SK-N-SH (cell line): ENCODE measurements around the gene MEN1. TPM values are rescaled to one million over a fixed set of nuclear protein-coding genes. Genes with fewer than 3 reads are reported as not detected.

ENCODE experiments used
- CTCF ChIA-PET: fragments of 300-600, 350-600 bp; formaldehyde crosslinking; extraction: SDS; loops from one replicate; lab custom pipeline; 2021; lab: Yijun Ruan, JAX
- POLR2A ChIA-PET: fragments of 350-600 bp; sonication (Branson Sonifier 250); formaldehyde crosslinking; extraction: SDS; loops from one replicate; lab custom pipeline; 2020; ENCODE audit warnings: antibody characterized with exemption, inconsistent platforms; lab: Yijun Ruan, JAX
- DNase-seq: peaks from one replicate; pipeline ENCODE4 v3.0.0; 2012
- H2AFZ ChIP-seq: fragments of 200-600 bp; sonication (generic); 2 replicates; pipeline ENCODE4 v1.8.1; 2016; ENCODE audit warnings: antibody characterized with exemption, mild to moderate bottlenecking, low read depth
- H3F3A ChIP-seq: fragments of 200-600 bp; sonication (generic); replicated peaks from 2 replicates; pipeline ENCODE3; 2016; ENCODE audit warnings: antibody characterized with exemption, mild to moderate bottlenecking; ENCODE audit not compliant: insufficient read depth
- H3K27ac ChIP-seq, 2 experiments: fragments of 200-500 bp in 1 of 2; fragments of 200-600 bp in 1 of 2; sonication (Bioruptor generic) in 1 of 2; sonication (generic), shearing (Covaris generic) in 1 of 2; 2 replicates each; pipeline versions ENCODE4 v1.5.1 to v1.6.1; 2014 to 2016; ENCODE audit warnings: low read depth in 2 of 2, inconsistent platforms in 1 of 2, low read length in 1 of 2, mild to moderate bottlenecking in 1 of 2, mixed read lengths in 1 of 2
- H3K27me3 ChIP-seq: fragments of 200-600 bp; sonication (generic), shearing (Covaris generic); 2 replicates; pipeline ENCODE4 v1.6.1; 2016; ENCODE audit warnings: mixed run types; ENCODE audit not compliant: insufficient read depth
- H3K36me3 ChIP-seq, 2 experiments: fragments of 200-500 bp in 1 of 2; fragments of 200-600 bp in 1 of 2; sonication (Bioruptor generic) in 1 of 2; sonication (generic) in 1 of 2; replicated peaks in 1 of 2; 2 replicates each; pipeline versions ENCODE3 to v1.5.1; 2014 to 2016; ENCODE audit warnings: low read length in 1 of 2, mild to moderate bottlenecking in 1 of 2; ENCODE audit not compliant: insufficient read depth in 2 of 2, control insufficient read depth in 1 of 2
- H3K4me1 ChIP-seq, 2 experiments: fragments of 200-500 bp in 1 of 2; fragments of 200-600 bp in 1 of 2; sonication (Bioruptor generic) in 1 of 2; sonication (generic), shearing (Covaris generic) in 1 of 2; 2 replicates each; pipeline versions ENCODE4 v1.5.1 to v1.6.1; 2014 to 2016; ENCODE audit warnings: low read depth in 1 of 2, low read length in 1 of 2, mixed run types in 1 of 2; ENCODE audit not compliant: insufficient read depth in 2 of 2, control insufficient read depth in 1 of 2
- H3K4me2 ChIP-seq: fragments of 200-600 bp; sonication (generic), shearing (Covaris generic); 2 replicates; pipeline ENCODE4 v1.6.1; 2017; ENCODE audit warnings: mixed run types
- H3K4me3 ChIP-seq, 2 experiments: fragments of 200-500 bp in 1 of 2; fragments of 200-600 bp in 1 of 2; sonication (Bioruptor generic) in 1 of 2; sonication (generic), shearing (Covaris generic) in 1 of 2; 2 replicates each; pipeline versions ENCODE4 v1.5.1 to v1.8.1; 2014 to 2016; ENCODE audit warnings: low read depth in 2 of 2, inconsistent platforms in 1 of 2, low read length in 1 of 2, mild to moderate bottlenecking in 1 of 2, mixed read lengths in 1 of 2, moderate library complexity in 1 of 2
- H3K79me2 ChIP-seq: fragments of 200-600 bp; sonication (generic); 2 replicates; pipeline ENCODE4 v1.8.1; 2017; ENCODE audit warnings: mild to moderate bottlenecking; ENCODE audit not compliant: insufficient read depth
- H3K9ac ChIP-seq: fragments of 200-600 bp; sonication (generic); 2 replicates; pipeline ENCODE4 v1.6.1; 2017; ENCODE audit warnings: mixed run types
- H3K9me2 ChIP-seq: fragments of 200-600 bp; sonication (generic); 2 replicates; pipeline ENCODE4 v1.6.1; 2017; ENCODE audit warnings: mixed run types
- H3K9me3 ChIP-seq: fragments of 200-600 bp; sonication (generic); 2 replicates; pipeline ENCODE4 v1.6.1; 2017; ENCODE audit warnings: mixed run types, mild to moderate bottlenecking, moderate library complexity
- H4K20me1 ChIP-seq: fragments of 200-600 bp; sonication (generic); 2 replicates; pipeline ENCODE4 v1.6.1; 2017; ENCODE audit warnings: mild to moderate bottlenecking, mixed run types; ENCODE audit not compliant: insufficient read depth
- CHD2 ChIP-seq: fragments of 150-350 bp; IDR thresholded peaks from 2 replicates; pipeline ENCODE4 v1.6.1; 2018; ENCODE audit warnings: low read length; ENCODE audit not compliant: partially characterized antibody
- ELF1 ChIP-seq: IDR thresholded peaks from 2 replicates; pipeline ENCODE4 v1.4.0; 2012
- FOSL2 ChIP-seq: IDR thresholded peaks from 2 replicates; pipeline ENCODE4 v1.4.0; 2012; ENCODE audit warnings: low read depth, mild to moderate bottlenecking, moderate library complexity, borderline replicate concordance
- FOXJ3 ChIP-seq: sonication (generic); formaldehyde crosslinking; IDR thresholded peaks from 2 replicates; pipeline ENCODE4 v1.5.1; 2020; ENCODE audit warnings: mild to moderate bottlenecking, missing genetic modification reagents
- FOXM1 ChIP-seq: IDR thresholded peaks from 2 replicates; pipeline ENCODE4 v1.4.0; 2012; ENCODE audit warnings: low read depth, mild to moderate bottlenecking
- GATA2 ChIP-seq: sonication (generic); formaldehyde crosslinking; IDR thresholded peaks from 2 replicates; pipeline ENCODE4 v1.5.0; 2020; ENCODE audit warnings: mild to moderate bottlenecking, missing genetic modification reagents
- MXI1 ChIP-seq: IDR thresholded peaks from 2 replicates; pipeline ENCODE4 v1.6.1; 2012; ENCODE audit warnings: mild to moderate bottlenecking, low read depth, low read length, improper control_type of control experiment
- NFIC ChIP-seq: IDR thresholded peaks from 2 replicates; pipeline ENCODE4 v1.4.0; 2012; ENCODE audit warnings: borderline replicate concordance
- PBX3 ChIP-seq: IDR thresholded peaks from 2 replicates; pipeline ENCODE4; 2012
- RCOR1 ChIP-seq: fragments of 150-350 bp; IDR thresholded peaks from 2 replicates; pipeline ENCODE4 v1.6.1; 2017; ENCODE audit warnings: antibody characterized with exemption, low read length
- RFX5 ChIP-seq: IDR thresholded peaks from 2 replicates; pipeline ENCODE4 v1.6.1; 2012; ENCODE audit warnings: mild to moderate bottlenecking, improper control_type of control experiment, low read length
- SIN3A ChIP-seq: IDR thresholded peaks from 2 replicates; pipeline ENCODE4 v1.6.1; 2012; ENCODE audit warnings: low read depth, mild to moderate bottlenecking, low read length, moderate library complexity, borderline replicate concordance
- TAF1 ChIP-seq: IDR thresholded peaks from 2 replicates; pipeline ENCODE4 v1.6.1; 2012; ENCODE audit warnings: low read depth, mild to moderate bottlenecking, low read length, moderate library complexity, borderline replicate concordance
- TEAD4 ChIP-seq: IDR thresholded peaks from 2 replicates; pipeline ENCODE4 v1.4.0; 2012; ENCODE audit warnings: mild to moderate bottlenecking, borderline replicate concordance; ENCODE audit not compliant: insufficient read depth
- ZBTB33 ChIP-seq: IDR thresholded peaks from 2 replicates; pipeline ENCODE4 v1.4.0; 2012; ENCODE audit warnings: low read depth, borderline replicate concordance
- WGBS: methylation state at CpG from one replicate; pipeline ENCODE4 v1.1.6; 2017; ENCODE audit warnings: low lambda C conversion rate; 5-methylcytosine and 5-hydroxymethylcytosine counted together
- polyA plus RNA-seq, 3 experiments: library from polyadenylated mRNA; depleted of rRNA; stranded (reverse); fragments of >200 nt; gene quantifications; 2 replicates each; pipeline ENCODE4 v1.2.3, GENCODE V29; 2012
- TF ChIP-seq, protein P1 (sequence below): fragments of 150-350 bp; IDR thresholded peaks from 2 replicates; pipeline ENCODE4 v1.6.1; 2016; ENCODE audit warnings: mild to moderate bottlenecking, low read depth, low read length

The MEN1 gene
- polyA plus RNA-seq, 1 of the 3 experiments (the other 2 are of a cell fraction): 52.9 TPM

- peaks cover 61% of the 10 kb centered on the region for H4K20me1 ChIP-seq
- no peak overlapping the region for H3K4me3 ChIP-seq
- ChIA-PET POLR2A (no interaction called here), CTCF (interaction anchor here (0.6 to 4.4 kb wide), 5 partner anchors 7 to 1933 kb away, joined by 3 to 47 read pairs (median 4); partner anchors contain the start of genes RASGRP2, SF1 and STX5)
- H3K9me2 ChIP-seq: no peaks in the 10 kb centered on the region
- H3K79me2 ChIP-seq: peaks cover 35% of the 10 kb centered on the region; the same call in 1 of the 2 replicates
- TF ChIP-seq FOXJ3 (CRISPR knock-in tag) (no peak), RFX5 (no peak), SIN3A (no peak), PBX3 (no peak), NFIC (no peak), CHD2 (no peak), FOXM1 (no peak), RCOR1 (no peak), ZBTB33 (no peak), GATA2 (CRISPR knock-in tag) (no peak), FOSL2 (no peak), TEAD4 (no peak), TAF1 (no peak), ELF1 (no peak), MXI1 (no peak)
- TF ChIP-seq, protein P1, sequence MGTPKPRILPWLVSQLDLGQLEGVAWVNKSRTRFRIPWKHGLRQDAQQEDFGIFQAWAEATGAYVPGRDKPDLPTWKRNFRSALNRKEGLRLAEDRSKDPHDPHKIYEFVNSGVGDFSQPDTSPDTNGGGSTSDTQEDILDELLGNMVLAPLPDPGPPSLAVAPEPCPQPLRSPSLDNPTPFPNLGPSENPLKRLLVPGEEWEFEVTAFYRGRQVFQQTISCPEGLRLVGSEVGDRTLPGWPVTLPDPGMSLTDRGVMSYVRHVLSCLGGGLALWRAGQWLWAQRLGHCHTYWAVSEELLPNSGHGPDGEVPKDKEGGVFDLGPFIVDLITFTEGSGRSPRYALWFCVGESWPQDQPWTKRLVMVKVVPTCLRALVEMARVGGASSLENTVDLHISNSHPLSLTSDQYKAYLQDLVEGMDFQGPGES: no peak
- H3K27me3 ChIP-seq: no peaks in the 10 kb centered on the region
- H3K4me1 ChIP-seq: peaks cover 19% of the 10 kb centered on the region in 2 experiments; a peak in 3 of 4 replicates
- peaks cover 51 to 71% of the 10 kb centered on the region in 2 experiments for H3K36me3 ChIP-seq
- H3K4me2 ChIP-seq: 0 out of 2 replicates have a peak overlapping the region, but pooled peaks have one; percentile 52
- H3K9me3 ChIP-seq: no peaks in the 10 kb centered on the region
- WGBS: 94% methylated on average over 8 of the region's 8 CpGs
- H3K27ac ChIP-seq: no peak overlapping the region
- H2AFZ ChIP-seq: no peak overlapping the region
- H3K9ac ChIP-seq: no peak overlapping the region
- DNase-seq: no peak
- peaks cover 58% of the 10 kb centered on the region for H3F3A ChIP-seq
These were observed 45.6 kb downstream of the MEN1 start for GRCh38 chr11:64764753-64765152.
